Measurements from ENCODE around the gene CRBN. TPM values are rescaled to one million over a fixed set of nuclear protein-coding genes. Genes with fewer than 3 reads are reported as not detected.

CRBN gene
- total and polyA plus RNA-seq, 8 donors = 16.4 to 864 (median 62.6) TPM

GRCh38 chr3:3137526-3137925 lies 42.0 kb downstream of the CRBN start:
- Histone ChIP-seq H3K36me3 (peaks cover 18 to 72% (median 61%) of the 10 kb centered on the region in 4 donors), H3K9me3 (no peaks in the 10 kb centered on the region), H3K27ac (no peak overlapping the region), H3K4me1 (peaks cover 0 to 27% (median 13%) of the 10 kb centered on the region in 4 donors), H3K27me3 (no peaks in the 10 kb centered on the region), H3K4me3 (no peak overlapping the region)
- TF ChIP-seq POLR2AphosphoS5 (IDR thresholded peaks at IDR 0.05) (no peak), CTCF (IDR thresholded peaks at IDR 0.05) (no peak), EP300 (IDR thresholded peaks at IDR 0.05) (no peak), POLR2A (IDR thresholded peaks at IDR 0.05) (no peak)
- WGBS, 5 donors = 79 to 90% (median 82%) methylated on average over 6 of the region's 6 CpGs
- intact Hi-C loops (cut with DNase I; ENCODE audit: low total_unique reads) = no loop called here
- DNase-seq = no peak

- Histone ChIP-seq H3K4me1 (peaks cover 0 to 29% (median 14%) of the 10 kb centered on the region in 4 donors), H3K27me3 (no peaks in the 10 kb centered on the region), H3K9me3 (no peaks in the 10 kb centered on the region), H3K36me3 (peaks cover 14 to 59% (median 49%) of the 10 kb centered on the region in 4 donors), H3K27ac (no peak overlapping the region), H3K4me3 (no peak overlapping the region)
- TF ChIP-seq EP300 (IDR thresholded peaks at IDR 0.05) (no peak), POLR2AphosphoS5 (IDR thresholded peaks at IDR 0.05) (no peak), CTCF (IDR thresholded peaks at IDR 0.05) (no peak), POLR2A (IDR thresholded peaks at IDR 0.05) (no peak)
- DNase-seq = no peak
- WGBS, 5 donors = 91 to 93% (median 93%) methylated on average over 4 of the region's 4 CpGs
- intact Hi-C loops (cut with DNase I; ENCODE audit: low total_unique reads) = no loop called here
These were observed 44.6 kb downstream of the CRBN start for GRCh38 chr3:3134750-3135448.

GRCh38 chr3:3133500-3133899 lies 46.0 kb downstream of the CRBN start:
- 74 to 84% (median 83%) methylated on average over 6 of the region's 6 CpGs for WGBS, 5 donors
- intact Hi-C loops (cut with DNase I; ENCODE audit: low total_unique reads) = no loop called here
- DNase-seq = no peak
- Histone ChIP-seq H3K9me3 (no peaks in the 10 kb centered on the region), H3K4me1 (peaks cover 5 to 43% (median 25%) of the 10 kb centered on the region in 4 donors), H3K4me3 (no peak overlapping the region), H3K27me3 (no peaks in the 10 kb centered on the region), H3K27ac (no peak overlapping the region), H3K36me3 (peaks cover 11 to 56% (median 47%) of the 10 kb centered on the region in 4 donors)
- no peak for TF ChIP-seq POLR2A (IDR thresholded peaks at IDR 0.05)
- no peak for TF ChIP-seq EP300 (IDR thresholded peaks at IDR 0.05)
- TF ChIP-seq CTCF (IDR thresholded peaks at IDR 0.05) = no peak
- no peak for TF ChIP-seq POLR2AphosphoS5 (IDR thresholded peaks at IDR 0.05)

- H3K4me1 ChIP-seq = peaks cover 21 to 55% (median 41%) of the 10 kb centered on the region in 4 donors
- TF ChIP-seq EP300 (IDR thresholded peaks at IDR 0.05) (no peak), POLR2A (IDR thresholded peaks at IDR 0.05) (no peak), POLR2AphosphoS5 (IDR thresholded peaks at IDR 0.05) (no peak), CTCF (IDR thresholded peaks at IDR 0.05) (no peak)
- WGBS, 5 donors = 63 to 75% (median 72%) methylated on average over 5 of the region's 5 CpGs
- H3K27me3 ChIP-seq = no peaks in the 10 kb centered on the region
- H3K4me3 ChIP-seq = no peak overlapping the region
- DNase-seq = no peak
- H3K27ac ChIP-seq = no peak overlapping the region
- intact Hi-C loops (cut with DNase I; ENCODE audit: low total_unique reads) = no loop called here
- H3K9me3 ChIP-seq = no peaks in the 10 kb centered on the region
- H3K36me3 ChIP-seq = peaks cover 11 to 35% (median 27%) of the 10 kb centered on the region in 4 donors
These were observed 49.9 kb downstream of the CRBN start for GRCh38 chr3:3129579-3129978.
